HFFc6 (cell line): ENCODE results near the gene ARID5B. TPM values are rescaled to one million over a fixed set of nuclear protein-coding genes. Genes with fewer than 3 reads are reported as not detected.
A peak's percentile ranks its signal among the peaks of the same experiment; 100 is the strongest.

Experiments used
- DNase-seq: peaks from one replicate; pipeline ENCODE4 v3.0.0-alpha.2; 2018
- H3K27ac Mint-ChIP-seq: 2 replicates; pipeline ENCODE4 v1.8.0; 2020; ENCODE audit warnings: mild to moderate bottlenecking, mixed read lengths
- H3K27me3 Mint-ChIP-seq: 2 replicates; pipeline ENCODE4 v1.8.0; 2021; ENCODE audit warnings: mild to moderate bottlenecking, moderate library complexity, mixed read lengths; ENCODE audit not compliant: insufficient read depth
- H3K36me3 Mint-ChIP-seq: 2 replicates; pipeline ENCODE4 v1.8.0; 2021; ENCODE audit warnings: low read depth, mixed read lengths
- H3K4me1 Mint-ChIP-seq: 2 replicates; pipeline ENCODE4 v1.8.0; 2020; ENCODE audit warnings: low read depth, mixed read lengths
- H3K4me3 Mint-ChIP-seq: 2 replicates; pipeline ENCODE4 v1.8.0; 2020; ENCODE audit warnings: mild to moderate bottlenecking, moderate library complexity, mixed read lengths
- H3K9me3 Mint-ChIP-seq: 2 replicates; pipeline ENCODE4 v1.8.0; 2020; ENCODE audit warnings: mild to moderate bottlenecking, mixed read lengths
- total RNA-seq, 6 experiments: library from RNA; stranded (reverse); fragmentation: NEBNext Ultra II Directional; extraction: Animal tissue kit (Norgen Biotek cat#: 25700); gene quantifications; 2 replicates in 1 of 6; 3 replicates in 5 of 6; pipeline ENCODE4 v1.2.3, GENCODE V29; 2021
- TF ChIP-seq, protein P1 (sequence below): fragments of 200-600 bp; sonication (generic); IDR thresholded peaks from 2 replicates; pipeline ENCODE4 v1.5.0; 2021; ENCODE audit warnings: antibody characterized with exemption, mild to moderate bottlenecking

ARID5B gene
- total RNA-seq, 6 experiments from 2014 or later: 102 to 142 (median 131) TPM

DNA sequence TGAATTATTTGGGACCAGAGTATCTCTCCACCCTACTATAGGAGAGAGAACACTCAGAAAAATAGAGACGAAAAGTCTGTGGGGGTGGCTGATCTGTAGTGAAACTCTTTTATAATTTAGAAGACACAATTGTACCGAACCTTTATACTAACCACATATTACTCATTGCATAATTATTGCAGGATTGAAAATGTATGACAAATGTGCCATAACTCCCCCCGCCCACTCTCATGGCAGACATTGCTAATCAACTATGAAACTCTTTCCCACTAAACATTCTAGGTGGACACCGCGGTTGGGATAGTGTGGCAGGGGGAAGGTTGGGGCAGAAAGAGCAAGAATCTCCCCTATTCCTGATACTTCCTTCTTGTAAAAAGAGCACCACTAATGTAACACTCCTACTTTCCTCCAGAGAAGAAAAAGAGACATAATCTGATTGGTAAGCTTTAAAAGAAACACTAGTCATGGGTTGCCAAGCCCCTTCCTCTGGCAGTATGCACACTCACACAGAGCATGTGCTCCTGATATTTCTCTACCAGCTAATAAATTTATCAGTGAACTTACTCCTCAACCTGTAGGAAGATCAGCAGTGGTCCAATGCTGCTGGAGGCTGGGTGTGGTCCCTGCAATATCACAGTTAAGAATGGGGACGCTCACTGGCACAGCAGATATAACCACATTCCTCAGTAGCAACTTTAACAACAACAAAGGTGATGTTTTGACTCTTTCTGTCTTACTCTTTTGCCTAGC is 18.7 kb upstream of the ARID5B start:
- Mint-ChIP-seq H3K27ac (peak overlapping the region; percentile 50; the same call in 1 of the 2 replicates), H3K9me3 (no peaks in the 10 kb centered on the region), H3K27me3 (no peaks in the 10 kb centered on the region), H3K36me3 (peaks cover 4% of the 10 kb centered on the region; the same call in 1 of the 2 replicates), H3K4me1 (peaks cover 19% of the 10 kb centered on the region), H3K4me3 (peak overlapping the region; percentile 28; the same call in 1 of the 2 replicates)
- TF ChIP-seq, protein P1, sequence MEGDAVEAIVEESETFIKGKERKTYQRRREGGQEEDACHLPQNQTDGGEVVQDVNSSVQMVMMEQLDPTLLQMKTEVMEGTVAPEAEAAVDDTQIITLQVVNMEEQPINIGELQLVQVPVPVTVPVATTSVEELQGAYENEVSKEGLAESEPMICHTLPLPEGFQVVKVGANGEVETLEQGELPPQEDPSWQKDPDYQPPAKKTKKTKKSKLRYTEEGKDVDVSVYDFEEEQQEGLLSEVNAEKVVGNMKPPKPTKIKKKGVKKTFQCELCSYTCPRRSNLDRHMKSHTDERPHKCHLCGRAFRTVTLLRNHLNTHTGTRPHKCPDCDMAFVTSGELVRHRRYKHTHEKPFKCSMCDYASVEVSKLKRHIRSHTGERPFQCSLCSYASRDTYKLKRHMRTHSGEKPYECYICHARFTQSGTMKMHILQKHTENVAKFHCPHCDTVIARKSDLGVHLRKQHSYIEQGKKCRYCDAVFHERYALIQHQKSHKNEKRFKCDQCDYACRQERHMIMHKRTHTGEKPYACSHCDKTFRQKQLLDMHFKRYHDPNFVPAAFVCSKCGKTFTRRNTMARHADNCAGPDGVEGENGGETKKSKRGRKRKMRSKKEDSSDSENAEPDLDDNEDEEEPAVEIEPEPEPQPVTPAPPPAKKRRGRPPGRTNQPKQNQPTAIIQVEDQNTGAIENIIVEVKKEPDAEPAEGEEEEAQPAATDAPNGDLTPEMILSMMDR: no peak
- peak; percentile 45 for DNase-seq

DNA sequence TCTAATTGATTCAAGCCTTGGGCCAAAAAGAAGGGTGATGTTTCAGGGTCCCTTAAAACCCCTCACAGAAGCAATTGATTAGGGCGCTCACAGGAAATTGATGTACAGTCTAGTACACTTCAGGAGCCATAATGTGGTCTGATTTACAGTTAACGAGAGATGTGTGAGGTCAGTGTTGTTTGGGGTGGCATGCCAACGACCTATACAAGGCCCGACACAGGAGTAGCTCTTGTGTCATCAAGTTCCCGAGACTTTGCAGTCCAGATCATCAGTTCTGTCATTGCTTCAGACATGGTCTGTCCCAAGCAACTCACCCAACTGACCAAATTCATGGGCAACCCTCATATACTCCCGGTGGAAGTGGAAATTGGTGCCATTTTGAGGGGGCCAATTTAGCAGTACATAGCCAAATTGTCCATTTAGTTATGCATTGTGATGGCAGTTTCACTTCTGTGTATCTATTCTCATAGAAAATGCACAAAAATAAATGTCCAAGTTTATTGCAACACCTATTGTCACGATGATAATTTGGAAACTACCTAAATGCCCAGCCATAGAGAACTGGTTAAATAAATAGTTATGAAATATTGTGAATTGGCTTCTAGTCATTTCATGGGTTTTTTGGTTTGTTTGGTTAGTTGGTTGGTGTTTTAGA is 18.0 kb upstream of the ARID5B start:
- no peak overlapping the region for H3K4me3 Mint-ChIP-seq
- no peaks in the 10 kb centered on the region for H3K9me3 Mint-ChIP-seq
- H3K27ac Mint-ChIP-seq: peak overlapping the region; percentile 50; the same call in 1 of the 2 replicates
- H3K4me1 Mint-ChIP-seq: peaks cover 23% of the 10 kb centered on the region
- no peak for DNase-seq
- no peaks in the 10 kb centered on the region for H3K27me3 Mint-ChIP-seq
- TF ChIP-seq, protein P1: no peak
- H3K36me3 Mint-ChIP-seq: peaks cover 4% of the 10 kb centered on the region; the same call in 1 of the 2 replicates

DNA sequence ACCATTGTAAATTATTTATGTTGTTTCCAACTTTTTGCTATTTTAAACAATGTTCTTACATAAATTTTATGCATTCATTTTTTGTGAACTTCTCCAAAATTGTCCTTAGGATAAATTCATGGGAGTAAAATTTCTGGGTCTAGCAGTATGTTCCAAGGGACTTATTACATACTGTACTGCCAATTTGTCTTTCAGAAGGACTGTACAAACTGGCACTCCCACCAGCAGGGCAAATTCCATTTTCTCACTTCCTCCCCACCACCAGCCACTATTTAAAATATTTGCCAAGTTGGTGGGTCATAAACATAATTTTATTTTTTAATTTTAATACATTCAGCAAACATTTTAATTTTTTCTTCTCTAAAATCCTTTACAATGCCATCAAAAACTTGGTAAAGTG is 13.7 kb upstream of the ARID5B start:
- H3K9me3 Mint-ChIP-seq: no peaks in the 10 kb centered on the region
- H3K4me3 Mint-ChIP-seq: no peak overlapping the region
- H3K4me1 Mint-ChIP-seq: peaks cover 42% of the 10 kb centered on the region
- H3K27me3 Mint-ChIP-seq: peaks cover 2% of the 10 kb centered on the region; the same call in 1 of the 2 replicates
- no peak for DNase-seq
- no peak overlapping the region for H3K27ac Mint-ChIP-seq
- TF ChIP-seq, protein P1: no peak
- H3K36me3 Mint-ChIP-seq: peaks cover 4% of the 10 kb centered on the region; the same call in 1 of the 2 replicates

DNA sequence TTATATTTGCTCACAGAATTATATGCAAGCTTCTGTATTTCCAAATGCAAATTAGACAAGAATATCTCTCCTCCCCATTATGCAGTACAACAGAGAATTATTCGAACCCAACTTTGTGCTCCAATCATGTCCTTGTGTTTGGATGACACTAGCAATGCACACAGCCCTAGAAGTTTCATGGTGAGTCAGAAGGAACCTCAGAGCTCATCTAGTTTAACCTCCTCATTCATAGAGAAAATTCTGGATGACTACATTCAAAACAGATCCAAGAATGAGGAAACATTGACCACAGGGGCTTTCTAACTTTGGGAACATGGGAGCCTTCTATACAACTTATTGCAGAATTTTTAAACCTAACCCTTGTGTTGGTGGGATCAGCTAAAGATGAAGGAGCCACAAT is 12.8 kb upstream of the ARID5B start:
- 0 out of 2 replicates have a peak overlapping the region, but pooled peaks have one; percentile 0 for H3K27ac Mint-ChIP-seq
- H3K9me3 Mint-ChIP-seq: no peaks in the 10 kb centered on the region
- peaks cover 2% of the 10 kb centered on the region; the same call in 1 of the 2 replicates for H3K27me3 Mint-ChIP-seq
- TF ChIP-seq, protein P1: no peak
- no peak overlapping the region for H3K4me3 Mint-ChIP-seq
- DNase-seq: peak; percentile 15
- peaks cover 4% of the 10 kb centered on the region; the same call in 1 of the 2 replicates for H3K36me3 Mint-ChIP-seq
- H3K4me1 Mint-ChIP-seq: peaks cover 36% of the 10 kb centered on the region

DNA sequence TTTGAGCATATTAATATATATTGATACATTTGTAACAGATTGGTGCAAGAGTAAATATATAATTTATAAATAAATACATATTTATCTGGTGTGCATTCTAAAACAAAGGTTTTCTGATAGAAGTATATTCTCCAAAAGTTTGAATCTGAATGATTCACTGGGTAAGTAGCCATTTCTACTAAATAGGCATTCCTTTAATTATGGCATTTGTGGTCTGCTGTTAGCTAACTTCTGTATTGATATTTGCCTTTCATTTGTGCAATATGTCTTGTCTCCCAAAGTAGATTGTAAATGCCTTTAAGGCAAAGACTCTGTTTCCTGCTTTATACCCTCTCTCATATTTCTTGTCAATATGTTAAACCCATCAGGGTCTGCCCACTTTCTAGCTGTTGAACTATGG is 11.1 kb upstream of the ARID5B start:
- Mint-ChIP-seq H3K36me3 (no peaks in the 10 kb centered on the region), H3K27ac (no peak overlapping the region), H3K9me3 (no peaks in the 10 kb centered on the region), H3K27me3 (peaks cover 2% of the 10 kb centered on the region; the same call in 1 of the 2 replicates), H3K4me1 (peaks cover 36% of the 10 kb centered on the region), H3K4me3 (peak overlapping the region; percentile 21; the same call in 1 of the 2 replicates)
- TF ChIP-seq, protein P1: no peak
- peak; percentile 33 for DNase-seq
